ENCODE results near the gene NEURL1. TPM values are rescaled to one million over a fixed set of nuclear protein-coding genes. Genes with fewer than 3 reads are reported as not detected.

The NEURL1 gene
- total and polyA plus RNA-seq, 10 of the 15 experiments (the other 5 are each of a cell fraction or from before 2014, with no cell fraction given): 0.02 to 0.05 (median 0.05) TPM; not detected in 6

DNA sequence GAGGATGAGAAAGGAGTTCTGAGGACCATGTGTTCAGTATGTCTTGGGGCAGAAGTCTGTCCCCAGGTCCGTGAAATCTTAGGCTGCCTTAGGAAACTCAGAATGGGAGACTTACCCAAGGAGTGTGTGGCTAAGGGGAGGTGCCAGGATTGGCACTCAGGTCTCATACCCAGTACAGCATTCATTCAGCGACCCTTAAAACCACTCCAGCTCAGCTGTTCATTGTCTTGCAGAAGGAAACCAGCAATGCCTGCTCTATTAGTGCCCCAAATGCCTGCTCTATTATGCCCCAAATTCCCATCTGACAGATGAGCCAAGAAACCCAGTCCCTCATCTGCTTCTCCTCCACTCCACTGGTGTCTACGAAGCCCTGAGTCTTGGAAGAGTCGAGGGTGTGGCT is 147.8 kb downstream of the NEURL1 start:
- DNase-seq (ENCODE audit: low read depth, low spot score): no peak
- no peak for FAIRE-seq
- Histone ChIP-seq H3K36me3 (ENCODE audit: control insufficient read depth in 2 of 2, insufficient read depth in 2 of 2, low read length in 1 of 2) (peaks cover 9 to 16% of the 10 kb centered on the region in 2 experiments), H2AFZ (ENCODE audit: control insufficient read depth, low read depth, low read length) (no peak overlapping the region), H3K27me3 (replicated peaks in 1 of 2; ENCODE audit: control insufficient read depth in 2 of 2, insufficient read depth in 2 of 2, low read length in 1 of 2) (no peaks in the 10 kb centered on the region), H3K4me2 (ENCODE audit: control insufficient read depth, insufficient read depth) (no peak overlapping the region), H4K20me1 (ENCODE audit: control insufficient read depth, insufficient read depth) (no peaks in the 10 kb centered on the region), H3K27ac (ENCODE audit: control insufficient read depth, insufficient read depth) (no peak overlapping the region), H3K4me1 (ENCODE audit: control insufficient read depth, insufficient read depth, low read length) (no peaks in the 10 kb centered on the region), H3K4me3 (no peak overlapping the region), H3K79me2 (ENCODE audit: control insufficient read depth, insufficient read depth, low read length) (no peaks in the 10 kb centered on the region; the same call in none of the 2 replicates), H3K9me3 (replicated peaks; ENCODE audit: control insufficient read depth, insufficient read depth, low read length) (no peaks in the 10 kb centered on the region), H3K9ac (ENCODE audit: control insufficient read depth, insufficient read depth, low read length) (no peak overlapping the region)
- intact Hi-C loops (cut with micrococcal nuclease; ENCODE audit: unreplicated experiment): no loop called here
- CTCF ChIA-PET: interaction anchor here (0.9 to 1.4 kb wide), 2 partner anchors 38 to 45 kb away, joined by 3 to 4 read pairs; no protein-coding TSS in a partner anchor
- no TSS peak for BruUV-seq (replicated peaks)
- RAD21 ChIA-PET (ENCODE audit: unreplicated experiment): no interaction called here
- POLR2A ChIA-PET: interaction anchor here (0.5 kb wide), 1 partner anchor 1391 kb away, joined by 4 read pairs; no protein-coding TSS in a partner anchor
- ATAC-seq: no peak
- SMC1A ChIA-PET (ENCODE audit: uncharacterized antibody, unreplicated experiment): no interaction called here
- TF ChIP-seq CHD1 (IDR thresholded peaks at IDR 0.05; ENCODE audit: low read depth, low read length) (no peak), TCF3 (IDR thresholded peaks at IDR 0.05; ENCODE audit: borderline replicate concordance, insufficient read depth, low read depth, low read length) (no peak), TBL1XR1 (IDR thresholded peaks at IDR 0.05; ENCODE audit: low read depth, low read length) (no peak), HDGF (IDR thresholded peaks at IDR 0.05) (no peak), BACH1 (IDR thresholded peaks at IDR 0.05; ENCODE audit: borderline replicate concordance) (no peak), FOXK2 (IDR thresholded peaks at IDR 0.05) (no peak), CHD4 (IDR thresholded peaks at IDR 0.05) (no peak), MTA2 (IDR thresholded peaks at IDR 0.05; ENCODE audit: low read depth) (no peak), SUPT20H (IDR thresholded peaks at IDR 0.05; ENCODE audit: borderline replicate concordance, control insufficient read depth, low read depth, low read length) (no peak), NFYA (IDR thresholded peaks at IDR 0.05; ENCODE audit: borderline replicate concordance, low read depth, low read length) (no peak), REST (IDR thresholded peaks at IDR 0.05; ENCODE audit: low read depth, low read length) (no peak), CHD2 (IDR thresholded peaks at IDR 0.05; ENCODE audit: borderline replicate concordance, low read depth, low read length) (no peak), NFXL1 (IDR thresholded peaks at IDR 0.05; ENCODE audit: borderline replicate concordance) (no peak)
- in situ Hi-C loops (cut with MboI): no loop called here
- WGBS (ENCODE audit: insufficient coverage, insufficient replicate concordance, low lambda C conversion rate, missing lambda C conversion rate): 48% methylated on average over 4 of the region's 4 CpGs

Other genes with a start within 250 kb of the NEURL1 start
Only the 7 nearest of the 9 such genes appear.
- 13.3 and 16.5 TPM in 2 replicates for gene PCGF6, start 142.6 kb upstream of the NEURL1 start, total RNA-seq (2014; rRNA removed)
- gene PCGF6, start 142.6 kb upstream of the NEURL1 start, total RNA-seq (2014; rRNA removed; fragmentation: Illumina TruSeq; extraction: Trizol): 13.7 and 14.5 TPM in 2 replicates
- 13.2 and 14.0 TPM in 2 replicates for gene PCGF6, start 142.6 kb upstream of the NEURL1 start, total RNA-seq (2021)
- gene PCGF6, start 142.6 kb upstream of the NEURL1 start, polyA plus RNA-seq (2011; rRNA removed): 12.2 and 18.9 TPM in 2 replicates
- gene PCGF6, start 142.6 kb upstream of the NEURL1 start, polyA plus RNA-seq (2014; fragmentation: Illumina TruSeq; extraction: Trizol): 10.8 and 13.4 TPM in 2 replicates
- 1 to 10 TPM; 6.5 to 8.2 TPM for gene PCGF6, start 142.6 kb upstream of the NEURL1 start, polyA plus RNA-seq (2014; fragmentation: Nextera tagmentation; extraction: Ambion mirVana)
- 8.9 and 11.4 TPM in 2 replicates for gene PCGF6, start 142.6 kb upstream of the NEURL1 start, polyA plus RNA-seq (2014; rRNA removed)
- gene PCGF6, start 142.6 kb upstream of the NEURL1 start, polyA plus RNA-seq (2016; fragmentation: Nextera tagmentation; extraction: Ambion mirVana): 10 to 100 TPM; 17.7 to 19.1 TPM
- 7.7 and 8.8 TPM in 2 replicates for gene TAF5, start 125.7 kb upstream of the NEURL1 start, total RNA-seq (2014; rRNA removed)
- 7.8 and 7.9 TPM in 2 replicates for gene TAF5, start 125.7 kb upstream of the NEURL1 start, total RNA-seq (2014; rRNA removed; fragmentation: Illumina TruSeq; extraction: Trizol)
- 6.6 and 7.1 TPM in 2 replicates for gene TAF5, start 125.7 kb upstream of the NEURL1 start, total RNA-seq (2021)
- gene TAF5, start 125.7 kb upstream of the NEURL1 start, polyA plus RNA-seq (2011; rRNA removed): 9.2 and 13.7 TPM in 2 replicates
- 7.9 and 9.8 TPM in 2 replicates for gene TAF5, start 125.7 kb upstream of the NEURL1 start, polyA plus RNA-seq (2014; fragmentation: Illumina TruSeq; extraction: Trizol)
- gene TAF5, start 125.7 kb upstream of the NEURL1 start, polyA plus RNA-seq (2014; fragmentation: Nextera tagmentation; extraction: Ambion mirVana): 1 to 10 TPM; 3.7 to 3.8 TPM
- 6.1 and 6.8 TPM in 2 replicates for gene TAF5, start 125.7 kb upstream of the NEURL1 start, polyA plus RNA-seq (2014; rRNA removed)
- gene TAF5, start 125.7 kb upstream of the NEURL1 start, polyA plus RNA-seq (2016; fragmentation: Nextera tagmentation; extraction: Ambion mirVana): 1 to 10 TPM; 6.7 to 9.0 TPM
- 240 and 260 TPM in 2 replicates for gene ATP5MK, start 97.2 kb upstream of the NEURL1 start, total RNA-seq (2014; rRNA removed)
- 542 TPM in 2 replicates for gene ATP5MK, start 97.2 kb upstream of the NEURL1 start, total RNA-seq (2014; rRNA removed; fragmentation: Illumina TruSeq; extraction: Trizol)
- 359 and 363 TPM in 2 replicates for gene ATP5MK, start 97.2 kb upstream of the NEURL1 start, total RNA-seq (2021)
- 485 and 750 TPM in 2 replicates for gene ATP5MK, start 97.2 kb upstream of the NEURL1 start, polyA plus RNA-seq (2011; rRNA removed)
- gene ATP5MK, start 97.2 kb upstream of the NEURL1 start, polyA plus RNA-seq (2014; fragmentation: Illumina TruSeq; extraction: Trizol): 664 and 709 TPM in 2 replicates
- 1,000 to 10,000 TPM; 1,633 to 1,790 TPM for gene ATP5MK, start 97.2 kb upstream of the NEURL1 start, polyA plus RNA-seq (2014; fragmentation: Nextera tagmentation; extraction: Ambion mirVana)
- gene ATP5MK, start 97.2 kb upstream of the NEURL1 start, polyA plus RNA-seq (2014; rRNA removed): 303 and 374 TPM in 2 replicates
- gene ATP5MK, start 97.2 kb upstream of the NEURL1 start, polyA plus RNA-seq (2016; fragmentation: Nextera tagmentation; extraction: Ambion mirVana): 1,000 to 10,000 TPM in 1 of 2 experiments, 100 to 1,000 TPM in 1; 941 to 1,045 TPM
- gene PDCD11, start 97.1 kb upstream of the NEURL1 start, total RNA-seq (2014; rRNA removed): 51.2 and 52.9 TPM in 2 replicates
- gene PDCD11, start 97.1 kb upstream of the NEURL1 start, total RNA-seq (2014; rRNA removed; fragmentation: Illumina TruSeq; extraction: Trizol): 40.0 and 42.9 TPM in 2 replicates
- gene PDCD11, start 97.1 kb upstream of the NEURL1 start, total RNA-seq (2021): 66.5 and 69.7 TPM in 2 replicates
- 25.2 and 32.3 TPM in 2 replicates for gene PDCD11, start 97.1 kb upstream of the NEURL1 start, polyA plus RNA-seq (2011; rRNA removed)
- gene PDCD11, start 97.1 kb upstream of the NEURL1 start, polyA plus RNA-seq (2014; fragmentation: Illumina TruSeq; extraction: Trizol): 42.9 and 46.7 TPM in 2 replicates
- 10 to 100 TPM; 13.9 to 17.2 TPM for gene PDCD11, start 97.1 kb upstream of the NEURL1 start, polyA plus RNA-seq (2014; fragmentation: Nextera tagmentation; extraction: Ambion mirVana)
- 42.6 and 46.4 TPM in 2 replicates for gene PDCD11, start 97.1 kb upstream of the NEURL1 start, polyA plus RNA-seq (2014; rRNA removed)
- gene PDCD11, start 97.1 kb upstream of the NEURL1 start, polyA plus RNA-seq (2016; fragmentation: Nextera tagmentation; extraction: Ambion mirVana): 10 to 100 TPM; 48.1 to 52.4 TPM
- 7.5 and 8.0 TPM in 2 replicates for gene CALHM2, start 41.3 kb upstream of the NEURL1 start, total RNA-seq (2014; rRNA removed)
- gene CALHM2, start 41.3 kb upstream of the NEURL1 start, total RNA-seq (2014; rRNA removed; fragmentation: Illumina TruSeq; extraction: Trizol): 5.0 and 6.1 TPM in 2 replicates
- 15.2 and 15.3 TPM in 2 replicates for gene CALHM2, start 41.3 kb upstream of the NEURL1 start, total RNA-seq (2021)
- gene CALHM2, start 41.3 kb upstream of the NEURL1 start, polyA plus RNA-seq (2011; rRNA removed): 11.8 and 23.7 TPM in 2 replicates
- gene CALHM2, start 41.3 kb upstream of the NEURL1 start, polyA plus RNA-seq (2014; fragmentation: Illumina TruSeq; extraction: Trizol): 5.5 and 8.1 TPM in 2 replicates
- gene CALHM2, start 41.3 kb upstream of the NEURL1 start, polyA plus RNA-seq (2014; fragmentation: Nextera tagmentation; extraction: Ambion mirVana): 1 to 10 TPM in 1 of 2 experiments, under 1 TPM in 1; 0.60 to 1.9 TPM
- 14.5 and 15.2 TPM in 2 replicates for gene CALHM2, start 41.3 kb upstream of the NEURL1 start, polyA plus RNA-seq (2014; rRNA removed)
- 10 to 100 TPM; 10.4 to 12.6 TPM for gene CALHM2, start 41.3 kb upstream of the NEURL1 start, polyA plus RNA-seq (2016; fragmentation: Nextera tagmentation; extraction: Ambion mirVana)
- gene CALHM1, start 34.8 kb upstream of the NEURL1 start, total RNA-seq (2014; rRNA removed): 0.17 and 0.65 TPM in 2 replicates
- 0.14 and 0.18 TPM in 2 replicates for gene CALHM1, start 34.8 kb upstream of the NEURL1 start, total RNA-seq (2014; rRNA removed; fragmentation: Illumina TruSeq; extraction: Trizol)
- 0.31 and 0.40 TPM in 2 replicates for gene CALHM1, start 34.8 kb upstream of the NEURL1 start, total RNA-seq (2021)
- gene CALHM1, start 34.8 kb upstream of the NEURL1 start, polyA plus RNA-seq (2011; rRNA removed): 1.2 and 1.7 TPM in 2 replicates
- gene CALHM1, start 34.8 kb upstream of the NEURL1 start, polyA plus RNA-seq (2014; fragmentation: Illumina TruSeq; extraction: Trizol): 0.16 and 0.17 TPM in 2 replicates
- under 1 TPM; 0.05 to 0.15 TPM for gene CALHM1, start 34.8 kb upstream of the NEURL1 start, polyA plus RNA-seq (2014; fragmentation: Nextera tagmentation; extraction: Ambion mirVana)
- gene CALHM1, start 34.8 kb upstream of the NEURL1 start, polyA plus RNA-seq (2014; rRNA removed): 0.18 and 0.45 TPM in 2 replicates
- gene CALHM1, start 34.8 kb upstream of the NEURL1 start, polyA plus RNA-seq (2016; fragmentation: Nextera tagmentation; extraction: Ambion mirVana): under 1 TPM; 0.06 to 0.08 TPM
- 0.11 and 0.22 TPM in 2 replicates for gene CALHM3, start 14.5 kb upstream of the NEURL1 start, total RNA-seq (2014; rRNA removed)
- not detected in 2 replicates for gene CALHM3, start 14.5 kb upstream of the NEURL1 start, total RNA-seq (2014; rRNA removed; fragmentation: Illumina TruSeq; extraction: Trizol)
- gene CALHM3, start 14.5 kb upstream of the NEURL1 start, total RNA-seq (2021): 0.16 TPM in 1 of 2 replicates, not detected in the other
- gene CALHM3, start 14.5 kb upstream of the NEURL1 start, polyA plus RNA-seq (2011; rRNA removed): 0.42 TPM in 2 replicates
- not detected in 2 replicates for gene CALHM3, start 14.5 kb upstream of the NEURL1 start, polyA plus RNA-seq (2014; fragmentation: Illumina TruSeq; extraction: Trizol)
- gene CALHM3, start 14.5 kb upstream of the NEURL1 start, polyA plus RNA-seq (2014; fragmentation: Nextera tagmentation; extraction: Ambion mirVana): under 1 TPM in 1 of 2 experiments, not detected in 1; 0.03 TPM
- gene CALHM3, start 14.5 kb upstream of the NEURL1 start, polyA plus RNA-seq (2014; rRNA removed): 0.09 TPM in 1 of 2 replicates, not detected in the other
- under 1 TPM in 1 of 2 experiments, not detected in 1; 0.13 TPM for gene CALHM3, start 14.5 kb upstream of the NEURL1 start, polyA plus RNA-seq (2016; fragmentation: Nextera tagmentation; extraction: Ambion mirVana)

Measured in GM12878 (cell line).